ENCODE results near the gene SLC4A2.

Gene SLC4A2

GRCh38 chr7:151032936-151033863, 26.2 kb upstream of the SLC4A2 start:
- FAIRE-seq = no peak
- DNase-seq (ENCODE audit: insufficient read length, low spot score) = no peak
- peak; percentile 34; the same call in 1 of the 2 replicates for TF ChIP-seq SPI1 (IDR thresholded peaks at IDR 0.05; ENCODE audit: low read depth, low read length)
- no peak for TF ChIP-seq POLR2AphosphoS5 (IDR thresholded peaks at IDR 0.05; ENCODE audit: low read depth, low read length)

GRCh38 chr7:151033864-151034249, 25.5 kb upstream of the SLC4A2 start:
- no peak for TF ChIP-seq PAX5 (IDR thresholded peaks at IDR 0.05; ENCODE audit: insufficient read depth, low read length, severe bottlenecking)
- TF ChIP-seq POU2F2 (IDR thresholded peaks at IDR 0.05; ENCODE audit: low read depth, low read length) = no peak
- TF ChIP-seq TAF1 (IDR thresholded peaks at IDR 0.05; ENCODE audit: low read depth, low read length) = no peak
- no peak for FAIRE-seq
- DNase-seq (ENCODE audit: insufficient read length, low spot score) = no peak

- TF ChIP-seq POLR2AphosphoS5 (IDR thresholded peaks at IDR 0.05; ENCODE audit: low read depth, low read length) (no peak), SPI1 (IDR thresholded peaks at IDR 0.05; ENCODE audit: low read depth, low read length) (no peak), TAF1 (IDR thresholded peaks at IDR 0.05; ENCODE audit: low read depth, low read length) (no peak), POLR2A (IDR thresholded peaks at IDR 0.05; ENCODE audit: low read depth, low read length) (no peak), POU2F2 (IDR thresholded peaks at IDR 0.05; ENCODE audit: low read depth, low read length) (no peak), PAX5 (IDR thresholded peaks at IDR 0.05; ENCODE audit: insufficient read depth, low read length, severe bottlenecking) (no peak)
- FAIRE-seq (no peak), DNase-seq (ENCODE audit: insufficient read length, low spot score) (no peak)
These were observed 24.9 kb upstream of the SLC4A2 start for GRCh38 chr7:151034312-151035025.

- no peak for TF ChIP-seq POU2F2 (IDR thresholded peaks at IDR 0.05; ENCODE audit: low read depth, low read length)
- no peak for TF ChIP-seq SPI1 (IDR thresholded peaks at IDR 0.05; ENCODE audit: low read depth, low read length)
- TF ChIP-seq PAX5 (IDR thresholded peaks at IDR 0.05; ENCODE audit: insufficient read depth, low read length, severe bottlenecking) = no peak
- no peak for TF ChIP-seq POLR2AphosphoS5 (IDR thresholded peaks at IDR 0.05; ENCODE audit: low read depth, low read length)
- TF ChIP-seq POLR2A (IDR thresholded peaks at IDR 0.05; ENCODE audit: low read depth, low read length) = no peak
- no peak for TF ChIP-seq TAF1 (IDR thresholded peaks at IDR 0.05; ENCODE audit: low read depth, low read length)
- DNase-seq (ENCODE audit: insufficient read length, low spot score) (no peak), FAIRE-seq (no peak)
These were observed 24.2 kb upstream of the SLC4A2 start for GRCh38 chr7:151035026-151035717.

GRCh38 chr7:151035902-151036301, 23.5 kb upstream of the SLC4A2 start:
- TF ChIP-seq PAX5 (IDR thresholded peaks at IDR 0.05; ENCODE audit: insufficient read depth, low read length, severe bottlenecking) = no peak
- TF ChIP-seq POU2F2 (IDR thresholded peaks at IDR 0.05; ENCODE audit: low read depth, low read length) = no peak
- no peak for TF ChIP-seq POLR2AphosphoS5 (IDR thresholded peaks at IDR 0.05; ENCODE audit: low read depth, low read length)
- TF ChIP-seq TAF1 (IDR thresholded peaks at IDR 0.05; ENCODE audit: low read depth, low read length) = no peak
- TF ChIP-seq POLR2A (IDR thresholded peaks at IDR 0.05; ENCODE audit: low read depth, low read length) = no peak
- no peak for TF ChIP-seq SPI1 (IDR thresholded peaks at IDR 0.05; ENCODE audit: low read depth, low read length)
- FAIRE-seq (no peak), DNase-seq (ENCODE audit: insufficient read length, low spot score) (no peak)

- DNase-seq (ENCODE audit: insufficient read length, low spot score) (no peak), FAIRE-seq (no peak)
- TF ChIP-seq POU2F2 (IDR thresholded peaks at IDR 0.05; ENCODE audit: low read depth, low read length) (no peak), SPI1 (IDR thresholded peaks at IDR 0.05; ENCODE audit: low read depth, low read length) (no peak), POLR2AphosphoS5 (IDR thresholded peaks at IDR 0.05; ENCODE audit: low read depth, low read length) (no peak), TAF1 (IDR thresholded peaks at IDR 0.05; ENCODE audit: low read depth, low read length) (no peak), POLR2A (IDR thresholded peaks at IDR 0.05; ENCODE audit: low read depth, low read length) (no peak), PAX5 (IDR thresholded peaks at IDR 0.05; ENCODE audit: insufficient read depth, low read length, severe bottlenecking) (no peak)
These were observed 20.2 kb upstream of the SLC4A2 start for GRCh38 chr7:151038951-151039849.

- FAIRE-seq (no peak), DNase-seq (ENCODE audit: insufficient read length, low spot score) (no peak)
- no peak for TF ChIP-seq POU2F2 (IDR thresholded peaks at IDR 0.05; ENCODE audit: low read depth, low read length)
- TF ChIP-seq POLR2A (IDR thresholded peaks at IDR 0.05; ENCODE audit: low read depth, low read length) = no peak
- no peak for TF ChIP-seq PAX5 (IDR thresholded peaks at IDR 0.05; ENCODE audit: insufficient read depth, low read length, severe bottlenecking)
- TF ChIP-seq TAF1 (IDR thresholded peaks at IDR 0.05; ENCODE audit: low read depth, low read length) = no peak
- TF ChIP-seq POLR2AphosphoS5 (IDR thresholded peaks at IDR 0.05; ENCODE audit: low read depth, low read length) = no peak
- no peak for TF ChIP-seq SPI1 (IDR thresholded peaks at IDR 0.05; ENCODE audit: low read depth, low read length)
These were observed 19.4 kb upstream of the SLC4A2 start for GRCh38 chr7:151039850-151040548.
